ENCODE measurements around the gene ZNF410. TPM values are rescaled to one million over a fixed set of nuclear protein-coding genes. Genes with fewer than 3 reads are reported as not detected.

ZNF410 gene
- total RNA-seq, 3 donors from 2014 or later = 47.8 to 71.1 (median 59.0) TPM

DNA sequence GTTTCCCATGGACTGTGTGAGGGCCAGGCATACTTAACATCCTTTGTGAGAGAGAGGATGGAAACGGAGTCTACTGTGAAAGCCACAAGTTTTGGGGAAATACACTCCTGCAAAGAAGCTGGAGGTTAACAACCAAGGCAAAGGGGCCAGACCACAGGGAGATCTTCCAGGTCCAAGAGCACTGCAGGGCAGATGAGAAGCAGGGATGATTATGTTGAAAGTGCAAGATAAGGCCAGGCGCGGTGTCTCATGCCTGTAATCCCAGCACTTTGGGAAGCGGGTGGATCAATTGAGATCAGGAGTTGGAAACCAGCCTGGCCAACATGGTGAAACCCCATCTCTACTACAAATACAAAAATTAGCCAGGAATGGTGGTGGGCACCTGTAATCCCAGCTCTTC, 78.6 kb downstream of the ZNF410 start:
- peaks cover 14% of the 10 kb centered on the region for H3K36me3 ChIP-seq
- no peaks in the 10 kb centered on the region for H3K4me1 ChIP-seq
- TF ChIP-seq, protein P1, sequence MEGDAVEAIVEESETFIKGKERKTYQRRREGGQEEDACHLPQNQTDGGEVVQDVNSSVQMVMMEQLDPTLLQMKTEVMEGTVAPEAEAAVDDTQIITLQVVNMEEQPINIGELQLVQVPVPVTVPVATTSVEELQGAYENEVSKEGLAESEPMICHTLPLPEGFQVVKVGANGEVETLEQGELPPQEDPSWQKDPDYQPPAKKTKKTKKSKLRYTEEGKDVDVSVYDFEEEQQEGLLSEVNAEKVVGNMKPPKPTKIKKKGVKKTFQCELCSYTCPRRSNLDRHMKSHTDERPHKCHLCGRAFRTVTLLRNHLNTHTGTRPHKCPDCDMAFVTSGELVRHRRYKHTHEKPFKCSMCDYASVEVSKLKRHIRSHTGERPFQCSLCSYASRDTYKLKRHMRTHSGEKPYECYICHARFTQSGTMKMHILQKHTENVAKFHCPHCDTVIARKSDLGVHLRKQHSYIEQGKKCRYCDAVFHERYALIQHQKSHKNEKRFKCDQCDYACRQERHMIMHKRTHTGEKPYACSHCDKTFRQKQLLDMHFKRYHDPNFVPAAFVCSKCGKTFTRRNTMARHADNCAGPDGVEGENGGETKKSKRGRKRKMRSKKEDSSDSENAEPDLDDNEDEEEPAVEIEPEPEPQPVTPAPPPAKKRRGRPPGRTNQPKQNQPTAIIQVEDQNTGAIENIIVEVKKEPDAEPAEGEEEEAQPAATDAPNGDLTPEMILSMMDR (IDR thresholded peaks at IDR 0.05) = no peak
- no peak for TF ChIP-seq POLR2AphosphoS5 (IDR thresholded peaks at IDR 0.05)
- TF ChIP-seq POLR2A (IDR thresholded peaks at IDR 0.05) = no peak
- no peak overlapping the region for H3K4me3 ChIP-seq
- H3K27me3 ChIP-seq = no peaks in the 10 kb centered on the region
- no peaks in the 10 kb centered on the region for H3K9me3 ChIP-seq
- intact Hi-C loops (cut with DNase I; ENCODE audit: low total_unique reads) = no loop called here
- DNase-seq (ENCODE audit: low spot score in 2 of 2) = no peak
- H3K27ac ChIP-seq = no peak overlapping the region

DNA sequence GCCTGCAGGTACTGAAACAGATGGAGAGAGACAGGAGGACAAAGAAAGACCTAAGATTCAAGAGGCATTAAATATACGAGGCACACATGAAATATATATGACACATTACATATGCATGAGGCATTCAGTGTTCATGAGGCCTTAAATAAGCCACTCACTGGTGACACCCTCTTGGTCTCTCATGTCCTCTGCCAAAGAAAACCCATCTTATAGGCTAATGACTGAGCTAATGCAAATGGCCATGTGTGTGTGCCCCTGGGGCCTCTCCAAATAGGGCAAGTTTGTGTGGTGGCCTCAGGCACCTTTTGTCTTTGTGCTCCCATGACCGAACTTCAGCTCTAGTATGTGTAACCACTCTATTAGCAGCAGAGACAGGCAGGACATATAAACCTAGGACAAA, 82.2 kb downstream of the ZNF410 start:
- no peak overlapping the region for H3K27ac ChIP-seq
- H3K4me1 ChIP-seq = no peaks in the 10 kb centered on the region
- H3K36me3 ChIP-seq = peaks cover 5% of the 10 kb centered on the region
- H3K9me3 ChIP-seq = no peaks in the 10 kb centered on the region
- no peak overlapping the region for H3K4me3 ChIP-seq
- DNase-seq (ENCODE audit: low spot score in 2 of 2) = no peak
- intact Hi-C loops (cut with DNase I; ENCODE audit: low total_unique reads) = no loop called here
- TF ChIP-seq POLR2AphosphoS5 (IDR thresholded peaks at IDR 0.05) (no peak), POLR2A (IDR thresholded peaks at IDR 0.05) (no peak)
- TF ChIP-seq, protein P1 (IDR thresholded peaks at IDR 0.05) = no peak
- no peaks in the 10 kb centered on the region for H3K27me3 ChIP-seq

DNA sequence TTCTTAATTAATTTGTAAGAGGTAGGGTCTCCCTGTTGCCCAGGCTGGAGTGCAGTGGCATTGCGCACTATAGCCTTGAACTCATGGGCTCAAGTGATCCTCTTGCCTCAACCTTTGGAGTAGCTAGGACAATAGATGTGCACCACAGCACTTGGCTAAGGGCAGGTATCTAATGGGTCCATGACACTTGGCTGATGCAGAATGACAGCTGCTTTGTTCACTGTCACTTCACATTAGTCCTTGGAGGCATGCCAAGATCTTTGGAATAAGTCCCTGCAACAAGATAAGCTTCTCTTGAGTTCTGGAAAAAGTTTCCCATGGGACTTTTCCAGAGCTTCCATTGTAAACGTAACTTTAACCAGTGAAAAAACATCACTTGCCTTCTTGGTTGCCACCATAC, 86.8 kb downstream of the ZNF410 start:
- H3K27ac ChIP-seq = no peak overlapping the region
- intact Hi-C loops (cut with DNase I; ENCODE audit: low total_unique reads) = no loop called here
- no peak overlapping the region for H3K4me3 ChIP-seq
- TF ChIP-seq, protein P1 (IDR thresholded peaks at IDR 0.05) = no peak
- TF ChIP-seq POLR2A (IDR thresholded peaks at IDR 0.05) (no peak), POLR2AphosphoS5 (IDR thresholded peaks at IDR 0.05) (no peak)
- no peaks in the 10 kb centered on the region for H3K27me3 ChIP-seq
- H3K36me3 ChIP-seq = no peaks in the 10 kb centered on the region
- no peak for DNase-seq (ENCODE audit: low spot score in 2 of 2)
- H3K9me3 ChIP-seq = no peaks in the 10 kb centered on the region
- H3K4me1 ChIP-seq = no peaks in the 10 kb centered on the region

DNA sequence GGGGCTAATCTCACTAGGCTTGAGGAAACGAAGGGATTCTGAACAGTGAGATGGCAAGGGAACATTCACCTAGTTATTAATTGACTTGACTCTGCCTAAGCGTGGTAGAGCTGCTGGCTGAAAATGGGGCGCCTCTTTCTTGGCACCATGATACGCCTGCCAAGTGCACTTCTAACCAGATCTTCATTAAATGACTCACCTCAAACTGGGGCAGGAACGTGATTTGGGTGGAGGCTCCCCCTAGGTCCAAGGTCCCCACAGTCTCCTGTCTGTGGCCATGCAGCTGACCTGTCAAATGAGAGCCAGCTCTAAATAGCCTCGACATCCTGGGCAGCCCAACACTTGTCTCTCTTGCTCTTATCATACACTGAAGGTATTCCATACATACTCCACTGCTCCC, 89.5 kb downstream of the ZNF410 start:
- no peaks in the 10 kb centered on the region for H3K36me3 ChIP-seq

DNA sequence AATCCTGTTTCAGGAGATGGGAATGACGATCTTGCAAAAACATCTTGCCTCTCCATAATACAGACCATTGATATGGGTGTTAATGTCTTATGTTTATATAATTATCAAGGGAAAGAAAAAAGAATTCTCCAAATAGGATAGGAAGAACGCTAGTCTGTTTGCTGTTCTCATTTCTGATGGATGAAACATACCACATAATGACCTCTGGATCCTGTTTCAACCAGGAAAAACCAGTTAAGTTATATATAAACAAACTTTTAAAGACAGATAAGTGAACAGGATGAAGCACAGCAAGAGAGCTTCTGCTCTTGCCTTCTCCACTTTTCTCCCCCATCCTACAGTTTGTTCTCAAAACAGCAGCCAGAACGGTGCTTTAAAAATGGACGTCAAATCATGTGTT, 91.2 kb downstream of the ZNF410 start:
- TF ChIP-seq, protein P1 (IDR thresholded peaks at IDR 0.05) = no peak
- no peak for TF ChIP-seq POLR2AphosphoS5 (IDR thresholded peaks at IDR 0.05)
- TF ChIP-seq POLR2A (IDR thresholded peaks at IDR 0.05) = no peak
- Histone ChIP-seq H3K27me3 (no peaks in the 10 kb centered on the region), H3K9me3 (no peaks in the 10 kb centered on the region), H3K4me3 (no peak overlapping the region), H3K36me3 (no peaks in the 10 kb centered on the region), H3K27ac (peak overlapping the region; percentile 7 to 35), H3K4me1 (no peaks in the 10 kb centered on the region)
- DNase-seq (ENCODE audit: low spot score in 2 of 2) = no peak
- intact Hi-C loops (cut with DNase I; ENCODE audit: low total_unique reads) = no loop called here

More for the DNA sequence above, 89.5 kb downstream of the ZNF410 start:
- Histone ChIP-seq H3K4me1 (no peaks in the 10 kb centered on the region), H3K9me3 (no peaks in the 10 kb centered on the region), H3K4me3 (no peak overlapping the region), H3K27ac (no peak overlapping the region), H3K27me3 (no peaks in the 10 kb centered on the region)
- TF ChIP-seq, protein P1 (IDR thresholded peaks at IDR 0.05) = no peak
- no peak for TF ChIP-seq POLR2AphosphoS5 (IDR thresholded peaks at IDR 0.05)
- intact Hi-C loops (cut with DNase I; ENCODE audit: low total_unique reads) = no loop called here
- no peak for DNase-seq (ENCODE audit: low spot score in 2 of 2)

Other genes with a start within 250 kb of the ZNF410 start
- 10 to 100 TPM in 2 of 3 donors, 1 to 10 TPM in 1; 6.1 to 12.8 (median 10.5) TPM for gene DNAL1, start 241.9 kb upstream of the ZNF410 start, total RNA-seq
- 10 to 100 TPM; 12.1 to 19.3 (median 19.2) TPM for gene PNMA1, start 172.5 kb upstream of the ZNF410 start, total RNA-seq
- gene PTGR2, start 35.0 kb upstream of the ZNF410 start, total RNA-seq = 10 to 100 TPM; 11.5 to 14.6 (median 12.3) TPM
- 10 to 100 TPM in 2 of 3 donors, 1 to 10 TPM in 1; 4.5 to 12.3 (median 11.1) TPM for gene FAM161B, start 63.2 kb downstream of the ZNF410 start, total RNA-seq
- gene COQ6, start 63.4 kb downstream of the ZNF410 start, total RNA-seq = 10 to 100 TPM; 37.9 to 64.8 (median 46.9) TPM
- 10 to 100 TPM; 10.2 to 52.1 (median 25.0) TPM for gene ENTPD5, start 132.4 kb downstream of the ZNF410 start, total RNA-seq
- 10 to 100 TPM; 10.6 to 24.9 (median 18.7) TPM for gene BBOF1, start 132.5 kb downstream of the ZNF410 start, total RNA-seq
- 10 to 100 TPM; 26.9 to 78.9 (median 40.7) TPM for gene ALDH6A1, start 197.6 kb downstream of the ZNF410 start, total RNA-seq
- 10 to 100 TPM; 11.1 to 13.0 (median 11.4) TPM for gene LIN52, start 198.1 kb downstream of the ZNF410 start, total RNA-seq

Data from breast epithelium (tissue), 4 donors.